DOHH2 (cell line): Measurements from ENCODE around the gene DISC1.
"Not testable (repeated sequence)": the region's sequence is repeated elsewhere in the genome, so short reads cannot be mapped to it uniquely, and the experiment has no call there.

Source experiments
- H3F3A ChIP-seq: fragments of 200-600 bp; sonication (generic), shearing (Covaris generic); 2 replicates; pipeline ENCODE4 v1.6.0; 2016; ENCODE audit warnings: antibody characterized with exemption, mild to moderate bottlenecking; ENCODE audit not compliant: control insufficient read depth, insufficient read depth
- H3K27ac ChIP-seq: fragments of 200-600 bp; sonication (generic); 2 replicates; pipeline ENCODE4 v1.5.1; 2014; ENCODE audit warnings: low read depth, mild to moderate bottlenecking, low read length, moderate library complexity
- H3K27me3 ChIP-seq: fragments of 200-600 bp; sonication (generic); 2 replicates; pipeline ENCODE4 v1.6.1; 2014; ENCODE audit warnings: mild to moderate bottlenecking, low read length, mixed read lengths; ENCODE audit not compliant: control insufficient read depth
- H3K36me3 ChIP-seq: fragments of 200-600 bp; sonication (generic); 2 replicates; pipeline ENCODE4 v1.6.1; 2014; ENCODE audit warnings: mild to moderate bottlenecking, low read length, moderate library complexity, mixed read lengths; ENCODE audit not compliant: control insufficient read depth
- H3K4me1 ChIP-seq: fragments of 200-600 bp; sonication (generic); 2 replicates; pipeline ENCODE4 v1.6.1; 2014; ENCODE audit warnings: mild to moderate bottlenecking, low read length, mixed read lengths; ENCODE audit not compliant: control insufficient read depth
- H3K4me2 ChIP-seq: fragments of 200-600 bp; sonication (generic); 2 replicates; pipeline ENCODE4 v1.6.0; 2014; ENCODE audit warnings: mild to moderate bottlenecking, low read length, moderate library complexity
- H3K4me3 ChIP-seq: fragments of 200-600 bp; sonication (generic); 2 replicates; pipeline ENCODE4 v1.5.1; 2014; ENCODE audit warnings: mild to moderate bottlenecking, low read length, mixed read lengths
- H3K79me2 ChIP-seq: fragments of 200-600 bp; sonication (generic); 2 replicates; pipeline ENCODE4 v1.6.1; 2014; ENCODE audit warnings: mild to moderate bottlenecking, low read length, mixed read lengths; ENCODE audit not compliant: control insufficient read depth
- H3K9me2 ChIP-seq: fragments of 200-600 bp; sonication (generic); replicated peaks from 2 replicates; pipeline ENCODE4 v1.6.1; 2014; ENCODE audit warnings: mild to moderate bottlenecking, low read length, mixed read lengths; ENCODE audit not compliant: control insufficient read depth
- H3K9me3 ChIP-seq: fragments of 200-600 bp; sonication (generic); 2 replicates; pipeline ENCODE4 v1.6.1; 2014; ENCODE audit warnings: antibody characterized with exemption, low read length, mixed read lengths; ENCODE audit not compliant: control insufficient read depth, insufficient read depth
- H4K20me1 ChIP-seq: fragments of 200-600 bp; sonication (generic); 2 replicates; pipeline ENCODE4 v1.6.0; 2014; ENCODE audit warnings: low read depth, mild to moderate bottlenecking, antibody characterized with exemption, low read length, moderate library complexity; ENCODE audit not compliant: control insufficient read depth, insufficient read depth
- EZH2phosphoT487 ChIP-seq: fragments of 200-600 bp; sonication (generic); IDR thresholded peaks from 2 replicates; pipeline ENCODE4 v1.6.1; 2017; ENCODE audit warnings: borderline replicate concordance, mild to moderate bottlenecking, antibody characterized with exemption, low read length, moderate library complexity, mixed read lengths
- TF ChIP-seq, protein P1 (sequence below): fragments of 200-600 bp; sonication (generic); IDR thresholded peaks from one replicate; pipeline ENCODE4 v1.5.1; 2014; ENCODE audit warnings: antibody characterized with exemption, mild to moderate bottlenecking, low read depth, low read length; ENCODE audit not compliant: poor library complexity, severe bottlenecking

Gene DISC1

DNA sequence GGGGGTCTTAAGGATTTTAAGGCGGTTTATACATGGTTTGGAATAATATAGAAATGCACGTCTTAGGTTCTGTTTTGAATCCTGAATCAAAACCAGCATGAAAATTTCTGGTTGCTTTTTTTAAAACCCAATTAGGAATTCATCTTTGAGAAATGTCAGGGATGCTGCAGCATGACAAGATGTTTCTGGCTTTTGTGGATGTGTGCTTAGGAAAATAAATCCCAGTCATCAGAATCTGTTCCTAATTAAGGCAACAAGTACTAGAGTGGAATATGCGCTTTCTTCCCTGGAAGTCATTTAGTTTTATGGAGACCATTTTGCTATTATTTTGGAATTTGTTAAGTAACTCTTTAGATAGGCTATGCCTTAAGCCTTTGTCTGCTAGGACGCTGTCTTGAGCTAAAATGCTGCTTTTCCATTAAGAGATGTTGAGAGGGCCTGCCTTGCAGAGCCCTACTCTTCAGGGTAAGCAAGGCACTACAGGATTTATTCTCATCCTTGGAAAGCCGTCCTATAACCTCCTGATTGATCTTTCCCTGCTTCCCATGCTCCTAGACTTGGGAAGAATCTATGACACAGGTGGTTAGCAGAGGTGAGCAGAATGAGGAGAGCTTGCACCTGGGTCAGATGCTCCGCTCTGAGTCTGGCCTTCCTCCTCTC lies 332.8 kb downstream of the DISC1 start:
- Histone ChIP-seq H3F3A (no peaks in the 10 kb centered on the region), H3K9me3 (no peaks in the 10 kb centered on the region), H3K79me2 (no peaks in the 10 kb centered on the region), H3K36me3 (no peaks in the 10 kb centered on the region), H3K4me2 (no peak overlapping the region), H3K4me3 (no peak overlapping the region), H4K20me1 (no peaks in the 10 kb centered on the region), H3K4me1 (no peaks in the 10 kb centered on the region), H3K9me2 (no peaks in the 10 kb centered on the region), H3K27ac (no peak overlapping the region), H3K27me3 (no peaks in the 10 kb centered on the region)
- TF ChIP-seq, protein P1, sequence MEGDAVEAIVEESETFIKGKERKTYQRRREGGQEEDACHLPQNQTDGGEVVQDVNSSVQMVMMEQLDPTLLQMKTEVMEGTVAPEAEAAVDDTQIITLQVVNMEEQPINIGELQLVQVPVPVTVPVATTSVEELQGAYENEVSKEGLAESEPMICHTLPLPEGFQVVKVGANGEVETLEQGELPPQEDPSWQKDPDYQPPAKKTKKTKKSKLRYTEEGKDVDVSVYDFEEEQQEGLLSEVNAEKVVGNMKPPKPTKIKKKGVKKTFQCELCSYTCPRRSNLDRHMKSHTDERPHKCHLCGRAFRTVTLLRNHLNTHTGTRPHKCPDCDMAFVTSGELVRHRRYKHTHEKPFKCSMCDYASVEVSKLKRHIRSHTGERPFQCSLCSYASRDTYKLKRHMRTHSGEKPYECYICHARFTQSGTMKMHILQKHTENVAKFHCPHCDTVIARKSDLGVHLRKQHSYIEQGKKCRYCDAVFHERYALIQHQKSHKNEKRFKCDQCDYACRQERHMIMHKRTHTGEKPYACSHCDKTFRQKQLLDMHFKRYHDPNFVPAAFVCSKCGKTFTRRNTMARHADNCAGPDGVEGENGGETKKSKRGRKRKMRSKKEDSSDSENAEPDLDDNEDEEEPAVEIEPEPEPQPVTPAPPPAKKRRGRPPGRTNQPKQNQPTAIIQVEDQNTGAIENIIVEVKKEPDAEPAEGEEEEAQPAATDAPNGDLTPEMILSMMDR = no peak
- no peak for TF ChIP-seq EZH2phosphoT487

DNA sequence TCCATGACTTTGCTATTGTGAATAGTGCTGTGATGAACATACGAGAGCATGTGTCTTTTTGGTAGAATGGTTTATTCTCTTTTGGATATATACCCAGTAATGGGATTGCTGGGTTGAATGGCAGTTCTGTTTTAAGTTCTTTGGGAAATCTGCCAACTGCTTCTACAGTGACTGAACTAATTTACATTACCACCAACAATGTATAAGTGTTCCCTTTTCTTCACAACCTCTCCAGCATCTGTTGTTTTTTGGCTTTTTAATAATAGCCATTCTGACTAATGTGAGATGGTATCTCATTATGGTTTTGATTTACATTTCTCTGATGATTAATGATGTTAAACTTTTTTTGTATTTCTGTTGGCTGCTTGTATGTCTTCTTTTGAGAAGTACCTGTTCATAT lies 335.2 kb downstream of the DISC1 start:
- not testable (repeated sequence) for H3K79me2 ChIP-seq, H3K27ac ChIP-seq, H4K20me1 ChIP-seq, H3F3A ChIP-seq, H3K27me3 ChIP-seq, H3K36me3 ChIP-seq, H3K4me1 ChIP-seq, H3K4me2 ChIP-seq, H3K9me3 ChIP-seq, H3K9me2 ChIP-seq, H3K4me3 ChIP-seq

DNA sequence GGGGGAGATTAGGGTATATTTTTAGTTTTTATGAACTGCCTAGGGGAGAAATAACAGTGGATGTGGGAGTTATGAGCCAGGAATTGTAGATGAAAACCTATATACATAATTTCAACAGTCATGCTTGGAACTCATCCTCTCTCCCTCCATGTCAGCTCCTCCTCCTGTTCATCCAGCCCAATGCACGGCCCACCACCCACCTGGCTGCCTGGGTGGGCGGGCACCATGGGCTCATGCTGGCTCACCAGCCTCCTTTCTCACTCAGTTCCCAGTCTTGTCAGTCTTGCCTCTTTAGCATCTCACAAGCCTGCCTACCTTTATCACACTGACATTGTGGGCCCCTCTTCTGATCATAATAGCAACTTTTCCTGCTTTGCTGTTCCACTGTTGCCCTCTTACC lies 336.0 kb downstream of the DISC1 start:
- Histone ChIP-seq H3K9me2 (no peaks in the 10 kb centered on the region), H3K27me3 (no peaks in the 10 kb centered on the region), H3K79me2 (no peaks in the 10 kb centered on the region), H3K36me3 (no peaks in the 10 kb centered on the region), H3K4me1 (no peaks in the 10 kb centered on the region), H3K9me3 (no peaks in the 10 kb centered on the region), H3F3A (no peaks in the 10 kb centered on the region), H4K20me1 (no peaks in the 10 kb centered on the region), H3K4me2 (no peak overlapping the region), H3K4me3 (no peak overlapping the region), H3K27ac (no peak overlapping the region)
- TF ChIP-seq EZH2phosphoT487 = no peak
- TF ChIP-seq, protein P1 = no peak

DNA sequence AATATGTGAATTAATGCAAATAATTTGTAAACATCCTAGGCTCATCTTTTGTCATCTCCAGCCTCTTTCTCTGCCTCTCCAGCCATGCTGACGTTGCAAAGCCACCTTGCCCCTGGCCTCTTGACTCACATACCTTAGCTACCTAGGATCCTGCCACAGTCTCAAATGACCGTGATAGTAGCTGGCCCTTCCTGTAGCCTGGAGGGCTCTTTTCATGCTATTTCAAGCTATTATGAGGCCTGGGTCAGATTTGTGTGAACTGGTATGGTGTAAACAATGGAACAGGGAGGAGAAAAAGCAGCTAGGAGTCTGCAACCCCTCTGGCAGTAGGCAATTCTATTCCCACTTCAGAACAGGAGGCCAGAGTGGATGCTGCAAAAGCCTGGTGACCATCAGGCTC lies 337.7 kb downstream of the DISC1 start:
- Histone ChIP-seq H3K79me2 (no peaks in the 10 kb centered on the region), H3K27me3 (no peaks in the 10 kb centered on the region), H3F3A (no peaks in the 10 kb centered on the region), H3K36me3 (no peaks in the 10 kb centered on the region), H4K20me1 (no peaks in the 10 kb centered on the region), H3K9me2 (no peaks in the 10 kb centered on the region), H3K9me3 (no peaks in the 10 kb centered on the region), H3K4me3 (no peak overlapping the region), H3K27ac (no peak overlapping the region), H3K4me1 (no peaks in the 10 kb centered on the region), H3K4me2 (no peak overlapping the region)
- TF ChIP-seq, protein P1 = no peak
- no peak for TF ChIP-seq EZH2phosphoT487
